Neural cell (in vitro differentiated cells): ENCODE data around the gene TUBA4B.

Source experiments
- CTCF ChIP-seq: fragments of 450-650 bp; IDR thresholded peaks from 2 replicates; pipeline ENCODE4 v1.5.1; 2014; ENCODE audit warnings: antibody characterized with exemption, mild to moderate bottlenecking, moderate library complexity; ENCODE audit not compliant: poor library complexity, severe bottlenecking
- EP300 ChIP-seq: fragments of 450-650 bp; conservative IDR thresholded peaks from 2 replicates; pipeline ENCODE4 v1.6.1; 2014; ENCODE audit warnings: antibody characterized with exemption, mild to moderate bottlenecking, moderate library complexity; ENCODE audit not compliant: poor library complexity, severe bottlenecking
- EZH2 ChIP-seq: fragments of 200-600, 300-800 bp; shearing (Covaris generic), sonication (generic); IDR thresholded peaks from 2 replicates; pipeline ENCODE4 v1.6.1; 2014; ENCODE audit warnings: antibody characterized with exemption, low read length, borderline replicate concordance, mild to moderate bottlenecking; ENCODE audit not compliant: insufficient read depth, poor library complexity, severe bottlenecking
- MXI1 ChIP-seq: fragments of 450-650 bp; conservative IDR thresholded peaks from 2 replicates; pipeline ENCODE4 v1.6.1; 2014; ENCODE audit warnings: antibody characterized with exemption, mild to moderate bottlenecking; ENCODE audit not compliant: poor library complexity, severe bottlenecking
- POLR2AphosphoS5 ChIP-seq: IDR thresholded peaks from 2 replicates; pipeline ENCODE4 v1.6.1; 2012
- RAD21 ChIP-seq: fragments of 450-650 bp; conservative IDR thresholded peaks from 2 replicates; pipeline ENCODE4 v1.6.1; 2014; ENCODE audit warnings: antibody characterized with exemption, mild to moderate bottlenecking, moderate library complexity
- REST ChIP-seq: IDR thresholded peaks from 2 replicates; pipeline ENCODE4 v1.6.1; 2012; ENCODE audit warnings: borderline replicate concordance
- SMC3 ChIP-seq: fragments of 450-650 bp; conservative IDR thresholded peaks from 2 replicates; pipeline ENCODE4 v1.6.1; 2014; ENCODE audit warnings: antibody characterized with exemption, mild to moderate bottlenecking, moderate library complexity; ENCODE audit not compliant: poor library complexity
- TAF1 ChIP-seq: IDR thresholded peaks from 2 replicates; pipeline ENCODE4 v1.6.1; 2012; ENCODE audit warnings: low read depth

GRCh38 chr2:219214786-219215185 lies 38.3 kb upstream of the TUBA4B start:
- TF ChIP-seq CTCF = no peak
- TF ChIP-seq EP300 = no peak
- no peak for TF ChIP-seq TAF1
- no peak for TF ChIP-seq POLR2AphosphoS5
- no peak for TF ChIP-seq MXI1
- TF ChIP-seq EZH2 = no peak
- TF ChIP-seq REST = no peak
- TF ChIP-seq RAD21 = no peak
- no peak for TF ChIP-seq SMC3
